KBM-7 (cell line): ENCODE results near the gene SULT2B1.
"Not testable (repeated sequence)": the region's sequence is repeated elsewhere in the genome, so short reads cannot be mapped to it uniquely, and the experiment has no call there.

ENCODE experiments used
- DNase-seq: peaks from one replicate; pipeline ENCODE4 v3.0.0-alpha.2; 2015
- in situ Hi-C: fragments of 300-500 bp; cut with MboI; formaldehyde crosslinking; loops from 2 replicates; pipeline ENCODE4 v1.14.3; 2020; ENCODE audit warnings: low sequenced_read_pairs, low pct_unique_long_range_greater_than_20kb, mixed read lengths

SULT2B1 gene

GRCh38 chr19:48551437-48552302, at the start of gene SULT2B1:
Gene SULT2B1, plus strand, starts transcription at chr19:48552172. Its CDS starts 81 bp downstream, at chr19:48552253.
- in situ Hi-C loops: no loop called here
- DNase-seq: no peak

- DNase-seq: no peak
- in situ Hi-C loops: no loop called here
Measured at GRCh38 chr19:48502350-48503018, 49.5 kb upstream of the SULT2B1 start.

GRCh38 chr19:48506138-48506733, 45.7 kb upstream of the SULT2B1 start:
- in situ Hi-C loops: no loop called here
- DNase-seq: peak; percentile 71

GRCh38 chr19:48507911-48508439, 44.0 kb upstream of the SULT2B1 start:
- in situ Hi-C loops: no loop called here
- no peak for DNase-seq

- DNase-seq: no peak
- in situ Hi-C loops: no loop called here
Measured at GRCh38 chr19:48508729-48509411, 43.1 kb upstream of the SULT2B1 start.

- no peak for DNase-seq
- in situ Hi-C loops: no loop called here
Measured at GRCh38 chr19:48509467-48510194, 42.3 kb upstream of the SULT2B1 start.

GRCh38 chr19:48510421-48511268, 41.3 kb upstream of the SULT2B1 start:
- DNase-seq: peak; percentile 43
- in situ Hi-C loops: no loop called here

GRCh38 chr19:48511321-48511731, 40.6 kb upstream of the SULT2B1 start:
- in situ Hi-C loops: no loop called here
- DNase-seq: no peak

GRCh38 chr19:48511800-48512503, 40.0 kb upstream of the SULT2B1 start, which contains the start of gene LMTK3:
Gene LMTK3, minus strand, starts transcription at chr19:48511835. Its CDS starts 259 bp downstream, at chr19:48511576.
- in situ Hi-C loops: no loop called here
- peak; percentile 46 for DNase-seq

GRCh38 chr19:48512504-48513288, 39.3 kb upstream of the SULT2B1 start:
- in situ Hi-C loops: no loop called here
- no peak for DNase-seq

GRCh38 chr19:48513289-48514122, 38.5 kb upstream of the SULT2B1 start:
- peak; percentile 71 for DNase-seq
- in situ Hi-C loops: no loop called here

- no peak for DNase-seq
- in situ Hi-C loops: no loop called here
Measured at GRCh38 chr19:48514123-48514458, 37.9 kb upstream of the SULT2B1 start.

- in situ Hi-C loops: no loop called here
- no peak for DNase-seq
Measured at GRCh38 chr19:48516536-48516935, 35.4 kb upstream of the SULT2B1 start.

GRCh38 chr19:48518207-48518606, 33.8 kb upstream of the SULT2B1 start:
- in situ Hi-C loops: no loop called here
- no peak for DNase-seq

GRCh38 chr19:48519426-48519825, 32.5 kb upstream of the SULT2B1 start:
- DNase-seq, in situ Hi-C loops: not testable (repeated sequence)

- in situ Hi-C loops: no loop called here
- DNase-seq: no peak
Measured at GRCh38 chr19:48520134-48520533, 31.8 kb upstream of the SULT2B1 start.
